Endothelial cell (in vitro differentiated cells): ENCODE results near the gene HSF5. TPM values are rescaled to one million over a fixed set of nuclear protein-coding genes. Genes with fewer than 3 reads are reported as not detected.
A peak's percentile ranks its signal among the peaks of the same experiment; 100 is the strongest.

Source experiments
- DNase-seq: peaks from one replicate; pipeline ENCODE4 v3.0.0; 2021; ENCODE audit warnings: low spot score
- H3K27ac Mint-ChIP-seq: one replicate; pipeline ENCODE4 v1.8.0; 2021; ENCODE audit warnings: mixed read lengths, inconsistent platforms; ENCODE audit not compliant: unreplicated experiment
- H3K27me3 Mint-ChIP-seq: one replicate; pipeline ENCODE4 v1.8.0; 2021; ENCODE audit warnings: mild to moderate bottlenecking, moderate library complexity, mixed read lengths, inconsistent platforms; ENCODE audit not compliant: unreplicated experiment
- H3K36me3 Mint-ChIP-seq: one replicate; pipeline ENCODE4 v1.8.0; 2021; ENCODE audit warnings: mild to moderate bottlenecking, low read depth, mixed read lengths, inconsistent platforms; ENCODE audit not compliant: unreplicated experiment
- H3K4me1 Mint-ChIP-seq: one replicate; pipeline ENCODE4 v1.8.0; 2021; ENCODE audit warnings: mild to moderate bottlenecking, mixed read lengths, inconsistent platforms; ENCODE audit not compliant: unreplicated experiment
- H3K4me3 Mint-ChIP-seq: one replicate; pipeline ENCODE4 v1.8.0; 2021; ENCODE audit warnings: mild to moderate bottlenecking, mixed read lengths, inconsistent platforms; ENCODE audit not compliant: unreplicated experiment
- H3K9me3 Mint-ChIP-seq: one replicate; pipeline ENCODE4 v1.8.0; 2021; ENCODE audit warnings: mixed read lengths, inconsistent platforms; ENCODE audit not compliant: unreplicated experiment
- total RNA-seq: library from RNA; stranded (reverse); fragmentation: NEBNext Ultra II Directional; extraction: Animal tissue kit (Norgen Biotek cat#: 25700); gene quantifications from one replicate; pipeline ENCODE4 v1.2.1, GENCODE V29; 2021; ENCODE audit not compliant: unreplicated experiment
- TF ChIP-seq, protein P1 (sequence below): fragments of 200-600 bp; sonication (generic); IDR thresholded peaks from one replicate; pipeline ENCODE4 v1.5.0; 2021; ENCODE audit warnings: antibody characterized with exemption; ENCODE audit not compliant: unreplicated experiment

HSF5 gene
- total RNA-seq, 1 donor from 2014 or later, result 0.10 TPM

DNA sequence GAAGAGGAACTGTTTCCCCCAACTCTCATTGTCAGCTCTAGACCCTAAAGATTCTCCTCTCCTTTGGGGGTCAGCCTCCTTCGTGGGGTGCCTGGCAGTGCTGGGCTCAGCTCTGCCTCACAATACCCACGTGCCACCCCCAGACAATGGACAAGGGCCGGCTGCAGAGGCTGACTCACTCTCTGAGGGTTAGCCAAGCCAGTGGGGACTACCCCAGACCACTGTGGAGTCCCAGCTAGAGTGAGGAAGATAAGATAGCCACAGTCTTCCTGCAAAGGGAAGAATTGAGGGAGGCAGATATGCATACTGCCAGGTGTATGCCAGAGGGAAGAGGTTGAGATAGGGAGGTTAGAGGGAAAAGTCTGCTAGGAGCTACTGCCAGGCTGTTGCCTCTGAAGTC is 39.7 kb upstream of the HSF5 start:
- DNase-seq, result no peak
- H3K4me1 Mint-ChIP-seq, result peaks cover 53% of the 10 kb centered on the region
- H3K27me3 Mint-ChIP-seq, result peaks cover 20% of the 10 kb centered on the region
- no peak overlapping the region for H3K27ac Mint-ChIP-seq
- no peak overlapping the region for H3K4me3 Mint-ChIP-seq
- no peaks in the 10 kb centered on the region for H3K9me3 Mint-ChIP-seq
- TF ChIP-seq, protein P1, sequence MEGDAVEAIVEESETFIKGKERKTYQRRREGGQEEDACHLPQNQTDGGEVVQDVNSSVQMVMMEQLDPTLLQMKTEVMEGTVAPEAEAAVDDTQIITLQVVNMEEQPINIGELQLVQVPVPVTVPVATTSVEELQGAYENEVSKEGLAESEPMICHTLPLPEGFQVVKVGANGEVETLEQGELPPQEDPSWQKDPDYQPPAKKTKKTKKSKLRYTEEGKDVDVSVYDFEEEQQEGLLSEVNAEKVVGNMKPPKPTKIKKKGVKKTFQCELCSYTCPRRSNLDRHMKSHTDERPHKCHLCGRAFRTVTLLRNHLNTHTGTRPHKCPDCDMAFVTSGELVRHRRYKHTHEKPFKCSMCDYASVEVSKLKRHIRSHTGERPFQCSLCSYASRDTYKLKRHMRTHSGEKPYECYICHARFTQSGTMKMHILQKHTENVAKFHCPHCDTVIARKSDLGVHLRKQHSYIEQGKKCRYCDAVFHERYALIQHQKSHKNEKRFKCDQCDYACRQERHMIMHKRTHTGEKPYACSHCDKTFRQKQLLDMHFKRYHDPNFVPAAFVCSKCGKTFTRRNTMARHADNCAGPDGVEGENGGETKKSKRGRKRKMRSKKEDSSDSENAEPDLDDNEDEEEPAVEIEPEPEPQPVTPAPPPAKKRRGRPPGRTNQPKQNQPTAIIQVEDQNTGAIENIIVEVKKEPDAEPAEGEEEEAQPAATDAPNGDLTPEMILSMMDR, result no peak
- H3K36me3 Mint-ChIP-seq, result no peaks in the 10 kb centered on the region

DNA sequence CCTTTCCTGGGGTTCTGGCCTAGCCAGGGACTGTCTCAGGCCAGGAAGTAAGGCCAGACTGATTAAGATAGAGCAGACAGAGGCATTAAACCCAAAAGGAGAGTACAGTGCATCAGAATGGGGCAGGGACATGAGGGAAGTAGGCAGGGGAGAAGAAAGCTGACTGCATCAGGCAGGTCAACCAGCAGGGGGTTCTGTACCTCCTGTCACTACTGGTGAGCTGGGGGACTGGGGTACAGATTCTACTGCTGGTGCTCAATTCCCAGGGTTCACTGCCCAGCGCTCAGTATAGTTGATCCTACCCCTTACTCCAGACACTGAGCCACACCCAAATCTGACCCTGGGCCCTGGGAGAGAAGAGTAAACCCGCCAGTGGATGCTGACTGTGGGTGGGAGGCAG is 39.1 kb upstream of the HSF5 start:
- DNase-seq, result no peak
- Mint-ChIP-seq H3K27me3 (peaks cover 17% of the 10 kb centered on the region), H3K9me3 (no peaks in the 10 kb centered on the region), H3K4me3 (no peak overlapping the region), H3K36me3 (no peaks in the 10 kb centered on the region), H3K4me1 (peaks cover 53% of the 10 kb centered on the region), H3K27ac (no peak overlapping the region)
- TF ChIP-seq, protein P1, result peak; percentile 37

DNA sequence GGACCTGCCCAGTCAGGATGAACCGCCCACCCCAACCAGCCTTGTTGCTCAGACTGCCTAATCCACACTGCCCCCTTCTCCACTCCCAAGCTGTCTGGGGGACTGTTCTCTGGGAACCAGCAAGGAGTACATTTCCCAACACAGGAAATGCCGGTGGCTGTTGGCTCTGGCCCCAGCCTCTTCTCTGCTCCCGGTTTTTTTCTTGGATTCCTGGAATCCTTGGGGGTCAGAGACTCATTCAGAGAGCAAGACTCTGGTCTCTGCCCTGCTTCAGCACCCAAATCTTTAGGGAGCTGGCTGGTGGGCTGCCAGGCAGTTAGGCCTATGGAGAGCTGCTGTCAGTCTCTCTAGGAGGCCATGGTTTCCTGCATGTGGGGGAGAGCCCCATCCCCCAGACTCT is 37.0 kb upstream of the HSF5 start:
- H3K4me3 Mint-ChIP-seq, result no peak overlapping the region
- no peaks in the 10 kb centered on the region for H3K36me3 Mint-ChIP-seq
- no peaks in the 10 kb centered on the region for H3K9me3 Mint-ChIP-seq
- H3K27me3 Mint-ChIP-seq, result peaks cover 17% of the 10 kb centered on the region
- TF ChIP-seq, protein P1, result no peak
- H3K27ac Mint-ChIP-seq, result peak overlapping the region; percentile 80
- no peak for DNase-seq
- H3K4me1 Mint-ChIP-seq, result peaks cover 51% of the 10 kb centered on the region

DNA sequence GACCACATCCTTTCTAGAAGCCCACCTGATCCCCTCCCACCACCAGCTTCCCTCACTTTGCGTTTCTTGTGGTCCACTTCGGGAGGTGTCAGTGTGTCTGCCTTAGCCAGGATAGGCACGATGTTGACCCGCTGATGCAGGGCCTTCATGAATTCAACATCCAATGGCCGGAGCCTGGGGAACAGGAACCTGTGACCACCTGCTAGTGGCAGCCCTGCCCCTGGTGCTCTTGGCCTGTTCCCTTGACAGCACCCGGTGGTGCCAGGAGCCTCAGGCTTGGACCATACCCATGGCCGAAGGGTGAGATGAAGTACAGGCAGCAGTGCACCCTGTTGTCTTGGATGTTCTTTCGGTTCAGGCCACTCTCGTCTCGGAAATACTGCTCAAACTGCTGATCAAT is 33.5 kb upstream of the HSF5 start:
- DNase-seq, result no peak
- Mint-ChIP-seq H3K27me3 (peaks cover 4% of the 10 kb centered on the region), H3K4me3 (no peak overlapping the region), H3K27ac (no peak overlapping the region), H3K4me1 (peaks cover 24% of the 10 kb centered on the region), H3K36me3 (no peaks in the 10 kb centered on the region), H3K9me3 (no peaks in the 10 kb centered on the region)
- TF ChIP-seq, protein P1, result no peak

DNA sequence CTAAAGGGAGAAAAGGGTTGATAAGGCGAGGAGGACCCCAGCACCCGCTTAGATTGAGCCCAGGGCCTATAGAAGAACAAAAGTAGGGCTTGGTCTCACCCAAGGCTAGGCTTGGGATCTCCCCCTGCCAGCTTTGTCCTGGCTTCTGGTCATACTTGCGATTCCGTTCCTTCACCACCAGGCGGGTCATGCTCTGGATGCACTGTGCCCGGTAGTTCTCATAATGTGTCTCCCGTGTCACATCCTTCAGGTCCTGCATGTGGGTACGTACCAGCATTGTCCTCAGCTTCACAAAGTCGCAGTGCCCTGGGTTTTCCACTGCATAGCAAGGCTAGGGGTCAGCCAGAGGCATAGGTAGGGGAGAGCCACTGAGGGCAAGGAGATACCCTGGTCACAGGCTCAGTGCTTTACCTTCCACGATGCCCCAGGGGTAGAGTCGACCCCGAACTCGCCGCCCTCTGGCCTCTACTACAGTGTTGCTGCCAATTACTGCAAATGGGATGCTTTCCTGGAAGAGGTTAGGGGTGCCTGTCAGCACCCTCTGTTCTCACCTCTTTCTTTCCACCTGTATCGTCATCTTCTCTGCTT is 32.7 kb upstream of the HSF5 start:
- peaks cover 6% of the 10 kb centered on the region for H3K27me3 Mint-ChIP-seq
- no peak overlapping the region for H3K27ac Mint-ChIP-seq
- H3K9me3 Mint-ChIP-seq, result no peaks in the 10 kb centered on the region
- H3K4me3 Mint-ChIP-seq, result no peak overlapping the region
- H3K4me1 Mint-ChIP-seq, result peaks cover 25% of the 10 kb centered on the region
- H3K36me3 Mint-ChIP-seq, result no peaks in the 10 kb centered on the region
- TF ChIP-seq, protein P1, result peak; percentile 78
- DNase-seq, result peak; percentile 53
